Activated naive CD4-positive, alpha-beta T cell treated with Interleukin-2 at 50 U/mL for 16 hours (primary cell): ENCODE data around the gene DEFB128.

Experiments used
- DNase-seq: peaks from one replicate; pipeline ENCODE4 v3.0.0-alpha.2; 2020

DEFB128 gene

DNA sequence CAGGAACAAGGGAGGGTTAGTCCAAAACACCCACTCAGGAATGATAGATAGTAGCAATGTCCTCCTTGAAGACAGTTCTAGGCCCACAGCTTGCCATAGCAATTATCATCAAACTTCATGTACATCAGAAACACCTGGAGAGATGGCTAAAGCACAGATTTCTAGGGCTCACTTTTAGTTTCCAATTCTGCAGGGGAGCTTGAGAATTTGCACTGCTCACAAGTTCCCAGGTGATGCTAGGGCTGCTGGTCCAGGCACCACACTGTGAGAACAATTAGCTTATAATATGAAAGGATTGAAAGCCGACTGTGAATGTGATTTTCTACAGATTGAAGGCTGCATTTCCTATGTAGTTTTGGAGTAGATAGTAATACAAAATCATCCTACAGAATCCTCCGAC, 43.6 kb downstream of the DEFB128 start:
- no peak for DNase-seq

DNA sequence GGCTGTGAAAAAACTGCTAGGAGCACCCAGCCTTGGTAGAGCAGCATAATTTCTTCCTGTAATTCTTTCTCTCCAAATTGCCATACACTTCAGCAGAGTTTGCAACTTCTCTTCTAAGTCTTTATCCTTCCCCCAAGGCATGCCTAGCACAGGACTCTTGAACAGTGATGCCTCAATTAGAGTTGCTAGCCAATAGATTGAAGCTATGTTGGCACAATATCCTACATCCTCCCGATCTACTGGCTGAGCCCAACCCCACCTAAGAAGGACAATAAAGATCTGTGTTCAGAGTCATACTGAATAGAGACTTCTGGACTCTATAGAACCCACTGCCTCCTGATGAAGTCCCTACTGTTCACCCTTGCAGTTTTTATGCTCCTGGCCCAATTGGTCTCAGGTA, 47.2 kb downstream of the DEFB128 start, which contains the start of gene DEFB126:
Gene DEFB126 (plus strand): TSS at position 301 of the 400 bp plus-strand sequence. CDS start 39 bp downstream, at position 340.
- no peak for DNase-seq
